SIG-M5 treated with dmso at 0.1 percent for 504 hours (cell line): ENCODE data around the gene TBC1D24.
"Not testable (repeated sequence)": the region's sequence is repeated elsewhere in the genome, so short reads cannot be mapped to it uniquely, and the experiment has no call there.

ENCODE experiments used
- DNase-seq: peaks from one replicate; lab custom pipeline; 2025; ENCODE audit not compliant: unreplicated experiment; lab: John Stamatoyannopoulos, UW

TBC1D24 gene

GRCh38 chr16:2468725-2469398, 6.1 kb upstream of the TBC1D24 start:
- no peak for DNase-seq

- DNase-seq = no peak
These were observed 5.3 kb upstream of the TBC1D24 start for GRCh38 chr16:2469399-2470233.

GRCh38 chr16:2470234-2470601, 4.7 kb upstream of the TBC1D24 start:
- DNase-seq = no peak

GRCh38 chr16:2470603-2471015, 4.3 kb upstream of the TBC1D24 start:
- DNase-seq = no peak

- DNase-seq = no peak
These were observed 3.8 kb upstream of the TBC1D24 start, which contains the start of gene NTN3 for GRCh38 chr16:2471016-2471652. TSS of gene NTN3 (plus strand) at chr16:2471297. CDS start at chr16:2471702, 405 bp downstream.

GRCh38 chr16:2471653-2472487, 3.1 kb upstream of the TBC1D24 start:
- DNase-seq = no peak

GRCh38 chr16:2472488-2472864, 2.5 kb upstream of the TBC1D24 start:
- DNase-seq = no peak

GRCh38 chr16:2472885-2473445, 2.0 kb upstream of the TBC1D24 start:
- DNase-seq = no peak

GRCh38 chr16:2473446-2473926, 1.4 kb upstream of the TBC1D24 start:
- DNase-seq = no peak

GRCh38 chr16:2473999-2474876, 689 bp upstream of the TBC1D24 start:
- peak; percentile 50 for DNase-seq

- DNase-seq = peak; percentile 55
These were observed 752 bp downstream of the TBC1D24 start for GRCh38 chr16:2475413-2476344.

GRCh38 chr16:2476345-2476720, 1.4 kb downstream of the TBC1D24 start:
- DNase-seq = no peak

GRCh38 chr16:2476741-2477140, 1.8 kb downstream of the TBC1D24 start:
- DNase-seq = no peak

GRCh38 chr16:2477327-2477726, 2.4 kb downstream of the TBC1D24 start:
- DNase-seq = no peak

- no peak for DNase-seq
These were observed 3.4 kb downstream of the TBC1D24 start for GRCh38 chr16:2478279-2478678.

GRCh38 chr16:2479996-2480395, 5.1 kb downstream of the TBC1D24 start:
- not testable (repeated sequence) for DNase-seq

GRCh38 chr16:2480948-2481347, 6.0 kb downstream of the TBC1D24 start:
- DNase-seq = no peak

GRCh38 chr16:2481676-2482075, 6.7 kb downstream of the TBC1D24 start:
- no peak for DNase-seq

- DNase-seq = no peak
These were observed 7.3 kb downstream of the TBC1D24 start for GRCh38 chr16:2482249-2482648.
